Pulmonary artery endothelial cell (primary cell): ENCODE data around the gene SLC43A2. TPM values are rescaled to one million over a fixed set of nuclear protein-coding genes. Genes with fewer than 3 reads are reported as not detected.

Experiments used
- DNase-seq: peaks from one replicate; pipeline ENCODE4 v3.0.0-alpha.2; 2011; ENCODE audit warnings: low read depth, low spot score
- total RNA-seq: library from RNA; depleted of rRNA; stranded (reverse); fragments of >200 nt; gene quantifications from 2 replicates; pipeline ENCODE4 v1.2.3, GENCODE V29; 2014

SLC43A2 gene
- total RNA-seq, 1 donor from 2014 or later: 24.5 TPM

DNA sequence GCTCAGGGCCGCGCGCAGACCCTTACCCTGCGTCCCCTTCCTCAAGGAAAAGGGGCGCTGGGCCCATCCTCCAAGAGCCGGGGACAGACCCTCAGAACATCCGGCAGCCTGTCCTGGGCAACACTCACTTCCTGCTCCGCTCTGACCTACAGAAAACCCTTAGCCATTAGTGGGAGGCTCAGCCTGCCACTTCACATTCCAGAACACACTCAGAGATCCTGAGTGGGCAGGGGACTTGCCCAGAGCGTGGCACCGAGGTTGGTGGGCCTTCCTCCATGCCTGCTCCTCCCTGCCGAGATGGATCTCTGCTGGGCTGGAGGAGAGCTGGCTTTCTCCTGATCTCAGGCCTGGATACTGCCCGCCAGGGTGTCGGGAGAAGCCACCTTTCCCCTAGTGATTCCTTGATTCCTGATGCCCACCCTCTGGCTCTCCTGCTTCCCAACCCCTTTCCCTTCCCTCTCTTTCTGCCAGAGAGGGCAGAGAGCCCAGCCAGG is 15.4 kb upstream of the SLC43A2 start:
- DNase-seq: no peak

- DNase-seq: no peak
Observed at GRCh38 chr17:1643293-1643998, 14.8 kb upstream of the SLC43A2 start.

DNA sequence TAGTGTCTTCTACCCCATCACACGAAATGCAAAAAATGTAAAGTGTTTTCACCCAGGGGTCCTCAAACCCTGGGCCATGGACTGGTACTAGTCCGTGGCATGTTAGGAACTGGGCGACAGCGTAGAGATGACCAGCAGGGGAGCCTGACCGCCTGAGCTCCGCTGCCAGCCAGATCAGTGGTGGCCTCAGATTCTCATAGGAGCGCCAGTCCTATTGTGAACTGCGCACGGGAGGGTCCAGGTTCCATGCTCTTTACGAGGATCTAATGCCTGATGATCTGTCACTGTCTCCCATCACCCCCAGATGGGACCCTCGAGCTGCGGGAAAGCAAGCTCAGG is 12.4 kb upstream of the SLC43A2 start:
- DNase-seq: no peak

- no peak for DNase-seq
Observed at GRCh38 chr17:1640329-1641064, 11.9 kb upstream of the SLC43A2 start.

DNA sequence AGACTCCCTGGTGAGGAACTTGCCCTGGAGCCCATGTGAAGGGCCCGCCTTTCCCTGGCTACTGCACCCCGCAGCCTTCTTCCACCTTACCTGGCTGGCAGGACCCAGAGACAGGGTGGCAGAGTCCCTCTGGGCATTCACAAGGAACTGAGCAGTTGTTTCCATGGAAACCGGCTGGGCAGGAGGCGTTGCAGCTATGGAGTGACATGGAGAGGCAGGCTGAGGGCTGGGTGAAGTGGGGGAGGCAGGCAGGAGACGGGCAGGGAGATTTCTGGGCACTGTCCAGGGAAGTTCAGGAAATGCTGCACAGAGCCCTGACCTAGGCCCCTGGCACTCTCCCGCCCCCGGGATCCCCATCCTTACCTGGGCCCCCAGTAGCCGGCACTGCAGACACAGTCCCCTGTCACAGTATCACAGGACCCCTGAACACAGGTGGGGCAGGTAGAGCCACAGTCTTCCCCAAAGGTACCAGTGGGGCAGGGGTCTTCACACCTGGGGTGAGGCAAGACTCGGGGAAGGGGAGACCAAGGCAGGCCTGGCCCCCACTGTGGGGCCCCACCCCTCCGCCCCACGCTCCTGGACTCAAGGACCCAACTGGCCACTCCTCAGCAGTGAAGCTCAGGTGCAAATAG is 11.0 kb upstream of the SLC43A2 start:
- no peak for DNase-seq

DNA sequence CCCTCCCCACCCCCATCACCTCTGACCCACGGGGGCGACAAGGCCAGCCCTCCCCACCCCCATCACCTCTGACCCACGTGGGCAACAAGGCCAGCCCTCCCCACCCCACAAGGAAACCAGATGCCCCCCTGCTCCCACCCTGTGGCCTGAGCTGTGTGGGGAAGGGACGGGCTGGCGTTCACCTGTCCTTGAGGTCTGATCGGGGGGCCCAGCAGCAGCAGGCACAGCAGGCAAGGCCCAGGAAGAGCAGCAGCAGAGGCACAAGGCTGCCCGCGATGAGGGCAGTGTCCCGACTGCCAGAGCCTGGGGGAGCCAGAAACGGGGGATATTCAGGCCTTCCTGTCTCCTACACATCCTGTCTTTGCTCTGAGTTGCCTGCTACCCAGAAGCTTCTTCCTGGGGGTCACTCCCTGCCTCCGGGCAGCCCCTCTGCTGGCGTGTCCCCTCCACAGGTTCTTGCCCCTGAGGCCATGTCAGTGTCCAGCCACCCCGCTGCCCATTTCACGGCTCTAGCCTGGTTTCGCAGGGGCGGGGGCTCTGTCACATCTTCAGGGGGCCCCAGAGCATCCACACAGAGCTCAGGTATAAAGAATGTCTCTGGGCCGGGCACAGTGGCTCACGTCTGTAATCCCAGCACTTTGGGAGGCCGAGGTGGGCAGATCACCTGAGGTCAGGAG is 10.1 kb upstream of the SLC43A2 start:
- no peak for DNase-seq

- no peak for DNase-seq
Observed at GRCh38 chr17:1638171-1638590, 9.5 kb upstream of the SLC43A2 start.

- DNase-seq: no peak
Observed at GRCh38 chr17:1636732-1637285, 8.2 kb upstream of the SLC43A2 start.

GRCh38 chr17:1635675-1636465 is 7.2 kb upstream of the SLC43A2 start:
- no peak for DNase-seq

GRCh38 chr17:1634841-1635650 is 6.4 kb upstream of the SLC43A2 start:
- no peak for DNase-seq

- DNase-seq: no peak
Observed at GRCh38 chr17:1630662-1631061, 2.0 kb upstream of the SLC43A2 start.

GRCh38 chr17:1629504-1630310 is 1.1 kb upstream of the SLC43A2 start:
- no peak for DNase-seq

DNA sequence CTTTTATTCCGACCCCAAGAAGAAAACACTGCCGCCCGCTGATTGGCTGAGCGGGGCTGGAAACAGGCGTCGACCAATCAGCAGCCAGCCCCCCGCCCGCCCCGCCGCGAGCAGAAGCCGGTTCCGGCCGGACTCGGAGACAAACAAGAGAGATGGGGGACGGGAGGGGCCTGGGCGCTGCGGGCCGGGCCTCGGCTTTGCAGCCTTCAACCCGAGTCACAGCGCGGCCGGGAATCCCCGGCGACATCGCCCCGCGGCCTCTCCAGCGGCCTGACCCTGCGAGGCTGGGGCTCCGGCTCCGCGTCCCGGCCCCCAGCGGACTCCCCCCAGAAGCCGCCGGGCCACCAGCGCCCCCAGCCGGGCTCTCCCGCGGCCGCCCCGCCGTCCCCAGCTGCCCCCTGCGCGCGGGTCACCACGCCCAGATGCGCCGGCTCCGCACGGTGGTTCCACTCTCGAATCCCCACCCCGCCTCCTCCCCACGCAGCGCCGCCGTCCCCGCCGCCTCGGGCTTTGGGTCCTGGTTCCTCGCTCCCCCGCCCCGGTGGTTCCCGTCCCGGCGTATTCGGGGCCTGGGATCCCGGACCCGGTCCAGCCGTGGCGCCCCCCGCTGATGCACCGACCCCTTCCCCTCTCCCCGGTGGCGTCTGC is 346 bp upstream of the SLC43A2 start:
- peak; percentile 79 for DNase-seq

- no peak for DNase-seq
Observed at GRCh38 chr17:1627182-1627981, 1.3 kb downstream of the SLC43A2 start.

- no peak for DNase-seq
Observed at GRCh38 chr17:1626333-1626732, 2.3 kb downstream of the SLC43A2 start.

DNA sequence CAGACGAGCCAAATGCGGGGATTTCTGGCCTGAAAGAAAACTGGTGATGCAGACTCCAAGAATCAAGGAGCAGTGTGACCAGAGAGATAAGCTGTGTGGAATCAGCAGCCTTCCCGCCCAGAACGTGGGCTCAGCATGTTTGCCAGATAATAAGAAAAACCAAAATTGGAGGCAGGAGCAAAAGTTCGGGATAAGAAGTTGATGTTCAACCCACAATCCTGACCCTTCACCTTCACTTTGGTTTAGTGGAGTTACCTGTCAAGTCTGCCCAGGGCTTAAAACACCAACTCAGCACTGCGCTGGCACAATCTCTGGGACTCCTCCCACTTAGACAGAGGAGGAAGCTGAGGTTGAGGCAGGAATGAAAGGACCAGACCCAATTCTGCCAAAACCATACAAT is 3.1 kb downstream of the SLC43A2 start:
- no peak for DNase-seq

DNA sequence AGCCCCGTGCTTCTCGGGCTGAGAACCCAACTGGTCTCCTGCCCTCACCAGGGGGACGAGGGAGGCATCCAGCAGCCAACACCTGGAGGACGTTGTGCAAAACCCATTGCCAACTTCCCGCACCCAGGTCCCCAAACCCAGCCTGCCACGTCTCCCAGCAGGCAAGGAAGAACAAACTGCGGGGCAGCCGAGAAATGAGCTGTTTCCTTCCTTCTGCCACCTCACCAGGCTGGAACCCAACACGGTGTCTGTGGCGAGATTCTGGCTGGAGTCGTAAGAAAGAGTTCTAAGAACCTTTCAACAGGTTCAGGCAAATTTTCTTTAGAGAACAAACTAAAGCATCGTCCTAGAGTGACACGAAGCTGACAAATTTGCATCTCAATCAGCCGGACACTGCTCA is 3.6 kb downstream of the SLC43A2 start:
- DNase-seq: no peak

GRCh38 chr17:1624650-1625049 is 4.0 kb downstream of the SLC43A2 start:
- no peak for DNase-seq
